Ascending aorta (tissue), 2 donors: ENCODE results near the gene STX8. TPM values are rescaled to one million over a fixed set of nuclear protein-coding genes. Genes with fewer than 3 reads are reported as not detected.

ENCODE experiments used
- DNase-seq, 2 donors: peaks; one replicate each; pipeline ENCODE4 v3.0.0-alpha.2; 2019; ENCODE audit warnings: low spot score in 2 of 2
- H3K27ac ChIP-seq, 2 donors: fragments of 200-600 bp; sonication (generic); one replicate each; pipeline ENCODE4 v1.5.1; 2016 to 2017; ENCODE audit warnings: mild to moderate bottlenecking in 1 of 2
- H3K27me3 ChIP-seq: fragments of 200-600 bp; sonication (generic); one replicate; pipeline ENCODE4 v1.5.1; 2017
- H3K36me3 ChIP-seq, 2 donors: fragments of 200-600 bp; sonication (generic); one replicate each; pipeline ENCODE4 v1.5.1; 2016
- H3K4me1 ChIP-seq, 2 donors: fragments of 200-600 bp; sonication (generic); one replicate each; pipeline ENCODE4 v1.5.1; 2016 to 2017; ENCODE audit warnings: mild to moderate bottlenecking in 1 of 2
- H3K4me3 ChIP-seq, 2 donors: fragments of 200-600 bp; sonication (generic); one replicate each; pipeline ENCODE4 v1.5.1; 2016 to 2017; ENCODE audit warnings: mild to moderate bottlenecking in 1 of 2
- H3K9me3 ChIP-seq, 2 donors: fragments of 200-600 bp; sonication (generic); one replicate each; pipeline ENCODE4 v1.5.1; 2016
- intact Hi-C: fragments of 100-400 bp; cut with DNase I; formaldehyde crosslinking; loops from one replicate; pipeline ENCODE4 v1.15.1; 2023
- total RNA-seq: library from RNA; depleted of rRNA; stranded (reverse); fragments of >200 nt; gene quantifications from one replicate; pipeline ENCODE4 v1.1.0, GENCODE V29; 2016
- TF ChIP-seq, protein P1 (sequence below), 3 experiments: fragments of 200-600 bp in 2 of 3; fragments of 450-650 bp in 1 of 3; sonication (generic) in 2 of 3; IDR thresholded peaks; one replicate each; pipeline ENCODE4 v1.5.1; 2016 to 2019; ENCODE audit warnings: antibody characterized with exemption in 3 of 3, mild to moderate bottlenecking in 1 of 3, moderate library complexity in 1 of 3

STX8 gene
- total RNA-seq, 1 donor from 2014 or later: 7.6 TPM

DNA sequence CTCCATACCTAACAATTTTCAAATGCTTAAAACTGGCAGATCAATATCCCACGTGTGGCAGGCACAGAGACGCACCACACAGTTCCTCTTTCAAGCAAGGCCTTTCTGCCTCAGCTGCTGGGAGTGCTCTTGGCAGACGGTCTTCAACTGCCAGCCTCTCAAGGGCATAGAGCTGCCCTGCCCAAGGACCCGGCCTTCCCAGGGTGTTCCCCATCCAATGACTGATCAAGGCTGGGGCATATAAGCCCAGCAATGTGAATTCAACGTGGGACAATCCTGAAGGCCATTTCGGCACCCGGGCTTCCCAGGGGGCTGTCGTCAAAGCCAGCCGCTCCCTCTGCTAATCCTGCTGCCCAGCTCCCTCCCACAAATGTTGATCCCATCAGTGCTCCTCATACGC, 107.1 kb downstream of the STX8 start:
- Histone ChIP-seq H3K36me3 (no peaks in the 10 kb centered on the region), H3K4me1 (peaks cover 0 to 2% of the 10 kb centered on the region in 2 donors), H3K27me3 (no peaks in the 10 kb centered on the region), H3K9me3 (no peaks in the 10 kb centered on the region), H3K27ac (no peak overlapping the region), H3K4me3 (no peak overlapping the region)
- no peak for DNase-seq
- TF ChIP-seq, protein P1, sequence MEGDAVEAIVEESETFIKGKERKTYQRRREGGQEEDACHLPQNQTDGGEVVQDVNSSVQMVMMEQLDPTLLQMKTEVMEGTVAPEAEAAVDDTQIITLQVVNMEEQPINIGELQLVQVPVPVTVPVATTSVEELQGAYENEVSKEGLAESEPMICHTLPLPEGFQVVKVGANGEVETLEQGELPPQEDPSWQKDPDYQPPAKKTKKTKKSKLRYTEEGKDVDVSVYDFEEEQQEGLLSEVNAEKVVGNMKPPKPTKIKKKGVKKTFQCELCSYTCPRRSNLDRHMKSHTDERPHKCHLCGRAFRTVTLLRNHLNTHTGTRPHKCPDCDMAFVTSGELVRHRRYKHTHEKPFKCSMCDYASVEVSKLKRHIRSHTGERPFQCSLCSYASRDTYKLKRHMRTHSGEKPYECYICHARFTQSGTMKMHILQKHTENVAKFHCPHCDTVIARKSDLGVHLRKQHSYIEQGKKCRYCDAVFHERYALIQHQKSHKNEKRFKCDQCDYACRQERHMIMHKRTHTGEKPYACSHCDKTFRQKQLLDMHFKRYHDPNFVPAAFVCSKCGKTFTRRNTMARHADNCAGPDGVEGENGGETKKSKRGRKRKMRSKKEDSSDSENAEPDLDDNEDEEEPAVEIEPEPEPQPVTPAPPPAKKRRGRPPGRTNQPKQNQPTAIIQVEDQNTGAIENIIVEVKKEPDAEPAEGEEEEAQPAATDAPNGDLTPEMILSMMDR (IDR thresholded peaks at IDR 0.05): no peak
- intact Hi-C loops: no loop called here

- no peak overlapping the region for H3K4me3 ChIP-seq
- no peak overlapping the region for H3K27ac ChIP-seq
- H3K27me3 ChIP-seq: no peaks in the 10 kb centered on the region
- H3K9me3 ChIP-seq: no peaks in the 10 kb centered on the region
- intact Hi-C loops: no loop called here
- peaks cover 0 to 2% of the 10 kb centered on the region in 2 donors for H3K4me1 ChIP-seq
- no peak for DNase-seq
- no peaks in the 10 kb centered on the region for H3K36me3 ChIP-seq
- TF ChIP-seq, protein P1 (IDR thresholded peaks at IDR 0.05): peak in 1 of 3 experiments; percentile 17
Observed at GRCh38 chr17:9467518-9467917, 108.1 kb downstream of the STX8 start.

GRCh38 chr17:9465210-9465921, 110.3 kb downstream of the STX8 start:
- TF ChIP-seq, protein P1 (IDR thresholded peaks at IDR 0.05): peak in 1 of 3 experiments; percentile 35
- intact Hi-C loops: no loop called here
- peak in 1 of 2 donors; percentile 73 for DNase-seq
- Histone ChIP-seq H3K4me3 (peak overlapping the region in 1 of 2 donors; percentile 40), H3K36me3 (no peaks in the 10 kb centered on the region), H3K4me1 (peaks cover 0 to 2% of the 10 kb centered on the region in 2 donors), H3K27ac (peak overlapping the region; percentile 1 to 27), H3K27me3 (no peaks in the 10 kb centered on the region), H3K9me3 (no peaks in the 10 kb centered on the region)

DNA sequence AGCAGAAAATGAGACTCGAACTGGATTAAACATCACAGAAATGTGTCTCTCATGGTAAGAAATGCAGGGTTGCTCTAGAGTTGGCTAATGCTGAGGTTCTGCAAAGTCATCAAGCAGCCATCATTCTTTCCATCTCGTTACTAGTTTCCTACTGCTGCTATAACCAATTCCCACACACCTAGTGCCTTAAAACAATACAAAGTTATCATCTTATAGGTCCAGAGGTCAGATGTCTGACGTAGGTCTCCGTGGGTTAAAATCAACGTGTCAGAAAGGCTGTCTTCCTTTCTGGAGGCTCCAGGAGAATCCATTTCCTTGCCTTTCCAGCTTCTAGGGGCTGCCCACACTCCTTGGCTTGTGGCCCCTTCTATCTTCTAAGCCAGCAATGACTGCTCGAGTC, 118.6 kb downstream of the STX8 start:
- Histone ChIP-seq H3K36me3 (no peaks in the 10 kb centered on the region), H3K27me3 (no peaks in the 10 kb centered on the region), H3K4me3 (no peak overlapping the region), H3K4me1 (no peaks in the 10 kb centered on the region), H3K9me3 (no peaks in the 10 kb centered on the region), H3K27ac (no peak overlapping the region)
- intact Hi-C loops: no loop called here
- TF ChIP-seq, protein P1 (IDR thresholded peaks at IDR 0.05): no peak
- DNase-seq: no peak

GRCh38 chr17:9456330-9456729, 119.3 kb downstream of the STX8 start:
- TF ChIP-seq, protein P1 (IDR thresholded peaks at IDR 0.05): no peak
- no peaks in the 10 kb centered on the region for H3K9me3 ChIP-seq
- no peak for DNase-seq
- H3K36me3 ChIP-seq: no peaks in the 10 kb centered on the region
- intact Hi-C loops: no loop called here
- no peaks in the 10 kb centered on the region for H3K4me1 ChIP-seq
- H3K27ac ChIP-seq: no peak overlapping the region
- no peak overlapping the region for H3K4me3 ChIP-seq
- H3K27me3 ChIP-seq: no peaks in the 10 kb centered on the region
